ENCODE results near the gene CLDN2.
"Not testable (repeated sequence)": the region's sequence is repeated elsewhere in the genome, so short reads cannot be mapped to it uniquely, and the experiment has no call there.

The CLDN2 gene

GRCh38 chrX:106919932-106920452 is at the start of gene CLDN2:
Gene CLDN2, plus strand, starts transcription at chrX:106920402. Its CDS starts 7,827 bp downstream, at chrX:106928229.
- DNase-seq: no peak

GRCh38 chrX:106872796-106873195 is 47.4 kb upstream of the CLDN2 start:
- not testable (repeated sequence) for DNase-seq

GRCh38 chrX:106874075-106874474 is 46.1 kb upstream of the CLDN2 start:
- peak; percentile 12 to 65 (median 40) for DNase-seq

GRCh38 chrX:106875151-106875550 is 45.1 kb upstream of the CLDN2 start:
- DNase-seq: no peak

GRCh38 chrX:106889468-106889867 is 30.7 kb upstream of the CLDN2 start:
- DNase-seq: no peak

- no peak for DNase-seq
These were observed 28.3 kb upstream of the CLDN2 start for GRCh38 chrX:106891762-106892460.

GRCh38 chrX:106894392-106894909 is 25.8 kb upstream of the CLDN2 start:
- peak; percentile 40 to 78 (median 67) for DNase-seq

- no peak for DNase-seq
These were observed 25.2 kb upstream of the CLDN2 start for GRCh38 chrX:106894978-106895452.

GRCh38 chrX:106897259-106897658 is 22.9 kb upstream of the CLDN2 start:
- DNase-seq: no peak

- DNase-seq: peak; percentile 26 to 66 (median 38)
These were observed 21.7 kb upstream of the CLDN2 start for GRCh38 chrX:106898462-106898861.

GRCh38 chrX:106899276-106899675 is 20.9 kb upstream of the CLDN2 start:
- no peak for DNase-seq

- no peak for DNase-seq
These were observed 20.4 kb upstream of the CLDN2 start for GRCh38 chrX:106899841-106900240.

GRCh38 chrX:106901341-106901740 is 18.9 kb upstream of the CLDN2 start:
- no peak for DNase-seq

- no peak for DNase-seq
These were observed 18.4 kb upstream of the CLDN2 start for GRCh38 chrX:106901781-106902219.

GRCh38 chrX:106902684-106903083 is 17.5 kb upstream of the CLDN2 start:
- DNase-seq: no peak

- no peak for DNase-seq
These were observed 16.8 kb upstream of the CLDN2 start, which contains the start of gene RIPPLY1 for GRCh38 chrX:106903291-106903824. Gene RIPPLY1, minus strand, starts transcription at chrX:106903341. Its CDS starts 54 bp downstream, at chrX:106903287.

- no peak for DNase-seq
These were observed 16.2 kb upstream of the CLDN2 start for GRCh38 chrX:106903856-106904528.

- no peak for DNase-seq
These were observed 15.0 kb upstream of the CLDN2 start for GRCh38 chrX:106905064-106905708.

GRCh38 chrX:106906361-106906760 is 13.8 kb upstream of the CLDN2 start:
- DNase-seq: no peak

GRCh38 chrX:106912864-106913263 is 7.3 kb upstream of the CLDN2 start:
- DNase-seq: no peak

GRCh38 chrX:106917830-106918500 is 2.2 kb upstream of the CLDN2 start:
- DNase-seq: no peak

- DNase-seq: no peak
These were observed 1.4 kb downstream of the CLDN2 start for GRCh38 chrX:106921637-106922036.

Data from NCI-H1417 (cell line).